ENCODE measurements around the gene DCANP1.

The DCANP1 gene

GRCh38 chr5:135456238-135457099, 9.3 kb upstream of the DCANP1 start:
- no peak for DNase-seq

- DNase-seq, result no peak
Observed at GRCh38 chr5:135455876-135456237, 8.7 kb upstream of the DCANP1 start.

GRCh38 chr5:135454946-135455345, 7.8 kb upstream of the DCANP1 start:
- DNase-seq, result no peak

- DNase-seq, result no peak
Observed at GRCh38 chr5:135453613-135454012, 6.5 kb upstream of the DCANP1 start.

- no peak for DNase-seq
Observed at GRCh38 chr5:135452321-135453030, 5.3 kb upstream of the DCANP1 start, which contains the start of gene TIFAB. TIFAB (minus strand) TSS chr5:135452351; CDS start chr5:135449939, 2,412 bp downstream.

GRCh38 chr5:135451581-135452320, 4.6 kb upstream of the DCANP1 start:
- no peak for DNase-seq

- DNase-seq, result no peak
Observed at GRCh38 chr5:135450952-135451351, 3.8 kb upstream of the DCANP1 start.

- no peak for DNase-seq
Observed at GRCh38 chr5:135450336-135450735, 3.2 kb upstream of the DCANP1 start.

GRCh38 chr5:135449644-135450043, 2.5 kb upstream of the DCANP1 start:
- no peak for DNase-seq

GRCh38 chr5:135448791-135449507, 1.8 kb upstream of the DCANP1 start:
- no peak for DNase-seq

- DNase-seq, result no peak
Observed at GRCh38 chr5:135448071-135448739, 1.1 kb upstream of the DCANP1 start.

- no peak for DNase-seq
Observed at GRCh38 chr5:135446615-135447014, 533 bp downstream of the DCANP1 start.

- DNase-seq, result no peak
Observed at GRCh38 chr5:135446206-135446605, 942 bp downstream of the DCANP1 start.

- no peak for DNase-seq
Observed at GRCh38 chr5:135445306-135445985, 1.7 kb downstream of the DCANP1 start.

GRCh38 chr5:135444881-135445280, 2.3 kb downstream of the DCANP1 start:
- no peak for DNase-seq

GRCh38 chr5:135444360-135444759, 2.8 kb downstream of the DCANP1 start:
- DNase-seq, result no peak

- peak; percentile 9 for DNase-seq
Observed at GRCh38 chr5:135443161-135443960, 3.8 kb downstream of the DCANP1 start.

GRCh38 chr5:135442431-135443160, 4.6 kb downstream of the DCANP1 start:
- DNase-seq, result no peak

GRCh38 chr5:135441919-135442318, 5.2 kb downstream of the DCANP1 start:
- DNase-seq, result no peak

- DNase-seq, result no peak
Observed at GRCh38 chr5:135441350-135441831, 5.8 kb downstream of the DCANP1 start.
